Measurements from ENCODE around the gene LTBR.

LTBR gene

GRCh38 chr12:6384499-6385436, 806 bp downstream of the LTBR start:
- DNase-seq: no peak

GRCh38 chr12:6386038-6386437, 2.1 kb downstream of the LTBR start:
- no peak for DNase-seq

- DNase-seq: no peak
Observed at GRCh38 chr12:6386491-6386890, 2.5 kb downstream of the LTBR start.

- DNase-seq: no peak
Observed at GRCh38 chr12:6387541-6387940, 3.6 kb downstream of the LTBR start.

GRCh38 chr12:6390084-6390799, 6.3 kb downstream of the LTBR start:
- no peak for DNase-seq

- DNase-seq: no peak
Observed at GRCh38 chr12:6391013-6391412, 7.1 kb downstream of the LTBR start.

- DNase-seq: no peak
Observed at GRCh38 chr12:6392504-6392903, 8.5 kb downstream of the LTBR start.

GRCh38 chr12:6393109-6393508, 9.1 kb downstream of the LTBR start:
- DNase-seq: no peak

- no peak for DNase-seq
Observed at GRCh38 chr12:6394398-6394797, 10.4 kb downstream of the LTBR start.

GRCh38 chr12:6396031-6396430, 12.1 kb downstream of the LTBR start:
- no peak for DNase-seq

GRCh38 chr12:6399884-6400644, 16.1 kb downstream of the LTBR start:
- DNase-seq: no peak

- no peak for DNase-seq
Observed at GRCh38 chr12:6404390-6404789, 20.4 kb downstream of the LTBR start.

GRCh38 chr12:6405963-6406362, 22.0 kb downstream of the LTBR start:
- DNase-seq: no peak

- no peak for DNase-seq
Observed at GRCh38 chr12:6407236-6407954, 23.4 kb downstream of the LTBR start.

GRCh38 chr12:6416596-6416995, 32.6 kb downstream of the LTBR start:
- no peak for DNase-seq

GRCh38 chr12:6418796-6419195, 34.8 kb downstream of the LTBR start:
- DNase-seq: no peak

- DNase-seq: no peak
Observed at GRCh38 chr12:6420364-6420763, 36.4 kb downstream of the LTBR start.

- DNase-seq: peak; percentile 96
Observed at GRCh38 chr12:6423267-6424007, 39.5 kb downstream of the LTBR start.

GRCh38 chr12:6424008-6424347, 40.0 kb downstream of the LTBR start:
- no peak for DNase-seq

GRCh38 chr12:6424866-6425265, 40.9 kb downstream of the LTBR start:
- DNase-seq: peak; percentile 38

GRCh38 chr12:6425590-6426531, 41.9 kb downstream of the LTBR start:
- no peak for DNase-seq

Measured in hematopoietic multipotent progenitor cell treated with erythropoietin and hydrocortisone succinate and interleukin-3 and kit ligand, for 8 days (in vitro differentiated cells).